H1 (cell line): ENCODE measurements around the gene MAPK14. TPM values are rescaled to one million over a fixed set of nuclear protein-coding genes. Genes with fewer than 3 reads are reported as not detected.

Experiments
- CTCF ChIA-PET: fragments of 300-600 bp; sonication (Branson Sonifier 250); formaldehyde crosslinking; loops from one replicate; lab custom pipeline; 2021; ENCODE audit not compliant: partially characterized antibody; lab: Charles Lee
- POLR2A ChIA-PET: fragments of 300-600 bp; sonication (Branson Sonifier 250); formaldehyde crosslinking; loops from one replicate; lab custom pipeline; 2021; ENCODE audit warnings: inconsistent platforms; ENCODE audit not compliant: partially characterized antibody; lab: Charles Lee
- DNase-seq, 2 experiments: peaks; one replicate each; pipeline versions ENCODE4 v3.0.0 to v3.0.0-alpha.2; 2010 to 2022; ENCODE audit warnings: low spot score in 2 of 2, low read depth in 1 of 2, mixed read lengths in 1 of 2
- FAIRE-seq: peaks from 2 replicates; lab custom pipeline; 2011; peaks lifted over from hg19 to GRCh38; lab: Jason Lieb, UNC
- H2AFZ ChIP-seq: 2 replicates; pipeline ENCODE4 v1.8.1; 2012; ENCODE audit warnings: low read length, inconsistent platforms
- H2AK5ac ChIP-seq: 2 replicates; pipeline ENCODE4 v1.6.1; 2013; ENCODE audit warnings: low read depth, low read length
- H2BK120ac ChIP-seq: replicated peaks from 2 replicates; pipeline ENCODE3; 2013; ENCODE audit warnings: low read depth, low read length, inconsistent platforms
- H2BK12ac ChIP-seq: 2 replicates; pipeline ENCODE4 v1.6.1; 2013; ENCODE audit warnings: low read depth, low read length
- H2BK15ac ChIP-seq: 2 replicates; pipeline ENCODE4 v1.6.1; 2013; ENCODE audit warnings: low read length
- H2BK20ac ChIP-seq: 2 replicates; pipeline ENCODE4 v1.6.1; 2013; ENCODE audit warnings: low read length
- H2BK5ac ChIP-seq: 2 replicates; pipeline ENCODE4 v1.6.1; 2013; ENCODE audit warnings: low read depth, low read length
- H3K14ac ChIP-seq: 2 replicates; pipeline ENCODE4 v1.6.1; 2013; ENCODE audit warnings: inconsistent platforms; ENCODE audit not compliant: insufficient read length
- H3K18ac ChIP-seq: 2 replicates; pipeline ENCODE4 v1.6.1; 2013; ENCODE audit warnings: low read length; ENCODE audit errors: extremely low read depth
- H3K23ac ChIP-seq: 2 replicates; pipeline ENCODE4 v1.6.1; 2013; ENCODE audit warnings: inconsistent platforms; ENCODE audit not compliant: insufficient read length
- H3K23me2 ChIP-seq: 2 replicates; pipeline ENCODE4 v1.6.1; 2013; ENCODE audit warnings: low read depth, low read length
- H3K27ac ChIP-seq: 2 replicates; pipeline ENCODE4 v1.6.1; 2011; ENCODE audit warnings: low read depth, low read length, inconsistent platforms
- H3K27me3 ChIP-seq, 4 experiments: replicated peaks in 1 of 4; 1 replicate in 1 of 4; 2 replicates in 3 of 4; pipeline versions ENCODE4 v1.6.1 to v1.8.1; 2011 to 2013; ENCODE audit warnings: low read length in 3 of 4, mild to moderate bottlenecking in 3 of 4, inconsistent platforms in 2 of 4, mixed read lengths in 2 of 4, moderate library complexity in 1 of 4; ENCODE audit not compliant: control insufficient read depth in 3 of 4, insufficient read depth in 3 of 4; ENCODE audit errors: extremely low read depth in 1 of 4
- H3K36me3 ChIP-seq, 4 experiments: 2 replicates each; pipeline versions ENCODE4 v1.6.1 to v1.8.1; 2011 to 2013; ENCODE audit warnings: mild to moderate bottlenecking in 4 of 4, low read length in 3 of 4, moderate library complexity in 2 of 4, control low read depth in 1 of 4, inconsistent platforms in 1 of 4; ENCODE audit not compliant: insufficient read depth in 4 of 4, control insufficient read depth in 2 of 4
- H3K4ac ChIP-seq: replicated peaks from 2 replicates; pipeline ENCODE3; 2013; ENCODE audit warnings: low read length, low read depth, mixed read lengths, inconsistent platforms; ENCODE audit not compliant: insufficient read length
- H3K4me1 ChIP-seq, 4 experiments: replicated peaks in 1 of 4; 1 replicate in 1 of 4; 2 replicates in 3 of 4; pipeline versions ENCODE4 v1.6.1 to v1.8.1; 2011 to 2013; ENCODE audit warnings: low read length in 3 of 4, inconsistent platforms in 2 of 4, mixed read lengths in 1 of 4; ENCODE audit not compliant: insufficient read depth in 4 of 4, control insufficient read depth in 3 of 4
- H3K4me2 ChIP-seq, 2 experiments: 2 replicates each; pipeline versions ENCODE4 v1.6.1 to v1.8.1; 2011 to 2013; ENCODE audit warnings: low read depth in 2 of 2, low read length in 2 of 2, control low read depth in 1 of 2, inconsistent platforms in 1 of 2, mild to moderate bottlenecking in 1 of 2; ENCODE audit not compliant: insufficient read depth in 1 of 2
- H3K4me3 ChIP-seq, 4 experiments: fragments of 200-600, 300-600 bp in 1 of 4; sonication (generic), shearing (Covaris generic), sonication (Bioruptor Twin) in 1 of 4; 2 replicates each; pipeline versions ENCODE4 v1.5.1 to v1.8.1; 2011 to 2016; ENCODE audit warnings: low read length in 4 of 4, low read depth in 3 of 4, control low read depth in 2 of 4, inconsistent platforms in 2 of 4, mild to moderate bottlenecking in 2 of 4, mixed read lengths in 1 of 4, moderate library complexity in 1 of 4; ENCODE audit not compliant: insufficient read depth in 2 of 4; ENCODE audit errors: extremely low read depth in 1 of 4
- H3K56ac ChIP-seq: replicated peaks from 2 replicates; pipeline ENCODE3; 2013; ENCODE audit warnings: low read depth, mild to moderate bottlenecking, mixed read lengths, low read length, inconsistent platforms; ENCODE audit not compliant: insufficient read length
- H3K79me1 ChIP-seq: 2 replicates; pipeline ENCODE4 v1.6.1; 2013; ENCODE audit warnings: low read depth, low read length, control low read depth
- H3K79me2 ChIP-seq, 2 experiments: 2 replicates each; pipeline versions ENCODE4 v1.6.1 to v1.8.1; 2012 to 2013; ENCODE audit warnings: low read length in 2 of 2, mild to moderate bottlenecking in 2 of 2, inconsistent platforms in 1 of 2; ENCODE audit not compliant: insufficient read depth in 2 of 2, control insufficient read depth in 1 of 2
- H3K9ac ChIP-seq, 4 experiments: replicated peaks in 1 of 4; 1 replicate in 1 of 4; 2 replicates in 3 of 4; pipeline versions ENCODE4 v1.6.1 to v1.8.1; 2011 to 2013; ENCODE audit warnings: low read depth in 3 of 4, low read length in 3 of 4, control low read depth in 2 of 4, mild to moderate bottlenecking in 2 of 4, moderate library complexity in 2 of 4, inconsistent platforms in 1 of 4; ENCODE audit errors: extremely low read depth in 1 of 4
- H3K9me3 ChIP-seq, 2 experiments: 2 replicates each; pipeline versions ENCODE4 v1.6.1 to v1.8.1; 2012 to 2013; ENCODE audit warnings: mild to moderate bottlenecking in 2 of 2, moderate library complexity in 2 of 2, control low read depth in 1 of 2, inconsistent platforms in 1 of 2, low read depth in 1 of 2, low read length in 1 of 2, mixed read lengths in 1 of 2; ENCODE audit not compliant: insufficient read depth in 2 of 2
- H4K20me1 ChIP-seq, 2 experiments: replicated peaks in 1 of 2; 2 replicates each; pipeline versions ENCODE3 to v1.8.1; 2011 to 2013; ENCODE audit warnings: inconsistent platforms in 2 of 2, low read length in 2 of 2, mild to moderate bottlenecking in 1 of 2; ENCODE audit not compliant: insufficient read depth in 2 of 2, control insufficient read depth in 1 of 2
- H4K5ac ChIP-seq: 2 replicates; pipeline ENCODE4 v1.6.1; 2013; ENCODE audit warnings: low read length, low read depth, mixed read lengths, inconsistent platforms; ENCODE audit not compliant: insufficient read length
- H4K8ac ChIP-seq: 2 replicates; pipeline ENCODE4 v1.8.0; 2013; ENCODE audit warnings: mild to moderate bottlenecking, moderate library complexity, low read length, inconsistent platforms; ENCODE audit not compliant: insufficient read depth; ENCODE audit errors: extremely low read depth
- H4K91ac ChIP-seq: replicated peaks from 2 replicates; pipeline ENCODE3; 2013; ENCODE audit warnings: low read length, mixed read lengths, inconsistent platforms; ENCODE audit not compliant: insufficient read length
- POU5F1 ChIP-seq: IDR thresholded peaks from 2 replicates; pipeline ENCODE4 v1.6.1; 2011; ENCODE audit warnings: low read depth, mild to moderate bottlenecking, low read length, moderate library complexity
- WGBS, 2 experiments: shearing (Covaris generic) in 1 of 2; methylation state at CpG; one replicate each; pipeline versions ENCODE4 v1.1.6 to v1.1.7; 2013 to 2015; ENCODE audit warnings: low lambda C conversion rate in 2 of 2, mixed read lengths in 2 of 2, inconsistent platforms in 1 of 2, low coverage in 1 of 2, missing lambda C conversion rate in 1 of 2; ENCODE audit not compliant: insufficient replicate concordance in 2 of 2, insufficient coverage in 1 of 2, insufficient read length in 1 of 2; ENCODE audit errors: extremely low coverage in 1 of 2, missing lambda C conversion rate in 1 of 2; 5-methylcytosine and 5-hydroxymethylcytosine counted together
- polyA plus RNA-seq, 7 experiments: library from polyadenylated mRNA; depleted of rRNA in 3 of 7; stranded (reverse) in 5 of 7; unstranded in 2 of 7; fragments of >200 nt in 5 of 7; fragments of 200-250 nt in 2 of 7; gene quantifications; 1 replicate in 5 of 7; 2 replicates in 1 of 7; 4 replicates in 1 of 7; pipeline versions ENCODE4 v1.2.1 to v1.2.3, GENCODE V29; 2011 to 2013; ENCODE audit warnings: missing spikeins in 2 of 7, mixed read lengths in 2 of 7
- total RNA-seq: library from RNA; stranded (reverse); fragmentation: NEBNext Ultra II Directional; extraction: Animal tissue kit (Norgen Biotek cat#: 25700); gene quantifications from 2 replicates; pipeline ENCODE4 v1.2.1, GENCODE V29; 2021

The MAPK14 gene
- total and polyA plus RNA-seq, 2 of the 8 experiments (the other 6 are each of a cell fraction or from before 2014, with no cell fraction given) = 18.1 to 39.3 TPM

- Histone ChIP-seq H3K56ac (no peak overlapping the region), H2BK5ac (no peak overlapping the region), H4K20me1 (peaks cover 0 to 2% of the 10 kb centered on the region in 2 experiments), H4K8ac (no peak overlapping the region), H3K23me2 (no peaks in the 10 kb centered on the region), H2BK15ac (no peak overlapping the region), H3K4ac (no peak overlapping the region), H2BK20ac (no peak overlapping the region), H3K4me1 (peaks cover 4 to 13% (median 8%) of the 10 kb centered on the region in 4 experiments; a peak in 6 of 7 replicates), H3K18ac (no peak overlapping the region), H2BK12ac (no peak overlapping the region), H3K79me1 (no peaks in the 10 kb centered on the region), H3K36me3 (no peaks in the 10 kb centered on the region), H4K5ac (no peak overlapping the region), H3K27me3 (no peaks in the 10 kb centered on the region), H3K4me3 (no peak overlapping the region), H3K27ac (no peak overlapping the region), H2AFZ (no peak overlapping the region), H3K9me3 (no peaks in the 10 kb centered on the region), H2BK120ac (no peak overlapping the region), H3K9ac (no peak overlapping the region), H2AK5ac (no peak overlapping the region), H3K4me2 (no peak overlapping the region), H3K14ac (no peak overlapping the region), H3K79me2 (no peaks in the 10 kb centered on the region), H4K91ac (no peak overlapping the region), H3K23ac (no peak overlapping the region)
- no peak for DNase-seq
- WGBS, 2 experiments = 86% methylated on average over 8 of the region's 8 CpGs; no CpG with 5 or more reads in 1 of the 2 experiments
- no peak for FAIRE-seq
- POLR2A ChIA-PET = no interaction called here
- CTCF ChIA-PET = no interaction called here
- no peak for TF ChIP-seq POU5F1
Measured at GRCh38 chr6:36117658-36118549, 90.3 kb downstream of the MAPK14 start.
